Measurements from ENCODE around the gene ZBTB7C.

ZBTB7C gene

DNA sequence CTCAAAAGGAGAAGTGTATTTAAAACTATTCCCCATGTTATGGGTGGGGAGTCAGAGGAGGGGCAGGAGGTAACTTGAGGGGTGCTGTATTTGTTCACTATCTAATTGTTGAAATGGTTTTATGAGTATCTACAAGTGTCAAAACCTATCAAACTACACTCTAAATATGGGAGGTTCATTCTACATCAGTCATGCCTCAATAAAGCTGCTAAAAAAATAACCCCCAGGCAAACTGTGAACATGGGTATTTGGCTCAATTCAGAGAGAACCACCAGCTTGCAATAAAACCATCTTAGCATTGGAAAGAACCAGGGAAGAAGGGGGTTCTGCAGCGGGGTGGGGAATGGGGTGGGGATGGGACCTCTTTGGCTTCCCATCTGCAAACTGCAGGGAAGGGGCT lies 302.7 kb downstream of the ZBTB7C start:
- no peaks in the 10 kb centered on the region for H3K36me3 ChIP-seq (ENCODE audit: low read length)
- no peak for TF ChIP-seq EZH2phosphoT487 (conservative IDR thresholded peaks at IDR 0.05; ENCODE audit: low read length)
- TF ChIP-seq CTCF (IDR thresholded peaks at IDR 0.05; ENCODE audit: insufficient read depth, low read length, poor library complexity, severe bottlenecking), result no peak
- no peaks in the 10 kb centered on the region for H3K9me2 ChIP-seq (replicated peaks; ENCODE audit: insufficient read depth, low read length)
- H3K9me3 ChIP-seq (ENCODE audit: insufficient read depth, low read length), result no peaks in the 10 kb centered on the region
- no peak overlapping the region for H3K27ac ChIP-seq (ENCODE audit: low read depth, low read length)
- H3K27me3 ChIP-seq (ENCODE audit: low read length), result 0 out of 2 replicates have a peak, but pooled peaks cover 3% of the 10 kb centered on the region
- no peak overlapping the region for H3K9ac ChIP-seq (ENCODE audit: low read length)
- no peak overlapping the region for H3K4me3 ChIP-seq (ENCODE audit: insufficient read depth, low read length, poor library complexity, severe bottlenecking)
- no peaks in the 10 kb centered on the region for H3K79me2 ChIP-seq (ENCODE audit: insufficient read depth, low read length)
- H4K20me1 ChIP-seq (ENCODE audit: low read depth, low read length), result no peaks in the 10 kb centered on the region
- no peak overlapping the region for H3K4me2 ChIP-seq (ENCODE audit: low read depth, low read length, poor library complexity, severe bottlenecking)
- H3F3A ChIP-seq (ENCODE audit: insufficient read depth), result no peaks in the 10 kb centered on the region
- no peak overlapping the region for H2AFZ ChIP-seq (ENCODE audit: low read depth, low read length, severe bottlenecking)

DNA sequence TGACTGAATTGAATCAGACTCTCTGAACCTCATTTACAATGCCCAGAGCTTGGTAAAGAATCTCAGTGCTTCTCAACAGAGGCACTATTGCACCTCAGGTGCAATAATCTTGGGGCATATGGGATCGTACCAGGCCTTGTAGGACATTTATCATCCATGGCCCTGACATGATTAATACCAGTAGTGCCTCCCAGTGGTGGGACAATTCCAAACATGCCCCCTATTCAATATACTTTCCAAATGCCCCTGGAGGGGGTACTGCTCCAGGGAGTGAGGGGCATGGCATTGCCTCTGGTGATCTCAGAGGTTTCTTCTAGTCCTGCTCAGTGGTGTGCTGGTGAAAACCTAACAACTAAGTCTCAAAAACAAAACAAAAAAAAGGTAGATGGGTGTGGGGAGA lies 303.9 kb downstream of the ZBTB7C start:
- H3K9me2 ChIP-seq (replicated peaks; ENCODE audit: insufficient read depth, low read length), result no peaks in the 10 kb centered on the region
- H3K27me3 ChIP-seq (ENCODE audit: low read length), result 0 out of 2 replicates have a peak, but pooled peaks cover 3% of the 10 kb centered on the region
- no peak overlapping the region for H3K4me3 ChIP-seq (ENCODE audit: insufficient read depth, low read length, poor library complexity, severe bottlenecking)
- no peaks in the 10 kb centered on the region for H3F3A ChIP-seq (ENCODE audit: insufficient read depth)
- no peaks in the 10 kb centered on the region for H4K20me1 ChIP-seq (ENCODE audit: low read depth, low read length)
- no peak overlapping the region for H2AFZ ChIP-seq (ENCODE audit: low read depth, low read length, severe bottlenecking)
- H3K9ac ChIP-seq (ENCODE audit: low read length), result no peak overlapping the region
- H3K36me3 ChIP-seq (ENCODE audit: low read length), result no peaks in the 10 kb centered on the region
- no peak for TF ChIP-seq CTCF (IDR thresholded peaks at IDR 0.05; ENCODE audit: insufficient read depth, low read length, poor library complexity, severe bottlenecking)
- TF ChIP-seq EZH2phosphoT487 (conservative IDR thresholded peaks at IDR 0.05; ENCODE audit: low read length), result no peak
- no peak overlapping the region for H3K4me2 ChIP-seq (ENCODE audit: low read depth, low read length, poor library complexity, severe bottlenecking)
- no peaks in the 10 kb centered on the region for H3K79me2 ChIP-seq (ENCODE audit: insufficient read depth, low read length)
- H3K9me3 ChIP-seq (ENCODE audit: insufficient read depth, low read length), result no peaks in the 10 kb centered on the region
- no peak overlapping the region for H3K27ac ChIP-seq (ENCODE audit: low read depth, low read length)

GRCh38 chr18:48104705-48105104 lies 304.5 kb downstream of the ZBTB7C start:
- Histone ChIP-seq H3K9ac (ENCODE audit: low read length) (no peak overlapping the region), H4K20me1 (ENCODE audit: low read depth, low read length) (no peaks in the 10 kb centered on the region), H3K4me2 (ENCODE audit: low read depth, low read length, poor library complexity, severe bottlenecking) (no peak overlapping the region), H3K27ac (ENCODE audit: low read depth, low read length) (no peak overlapping the region), H3K4me3 (ENCODE audit: insufficient read depth, low read length, poor library complexity, severe bottlenecking) (no peak overlapping the region), H3K36me3 (ENCODE audit: low read length) (no peaks in the 10 kb centered on the region), H3K9me3 (ENCODE audit: insufficient read depth, low read length) (no peaks in the 10 kb centered on the region), H3K9me2 (replicated peaks; ENCODE audit: insufficient read depth, low read length) (no peaks in the 10 kb centered on the region), H2AFZ (ENCODE audit: low read depth, low read length, severe bottlenecking) (no peak overlapping the region), H3K27me3 (ENCODE audit: low read length) (0 out of 2 replicates have a peak, but pooled peaks cover 3% of the 10 kb centered on the region), H3F3A (ENCODE audit: insufficient read depth) (no peaks in the 10 kb centered on the region), H3K79me2 (ENCODE audit: insufficient read depth, low read length) (no peaks in the 10 kb centered on the region)
- TF ChIP-seq EZH2phosphoT487 (conservative IDR thresholded peaks at IDR 0.05; ENCODE audit: low read length) (no peak), CTCF (IDR thresholded peaks at IDR 0.05; ENCODE audit: insufficient read depth, low read length, poor library complexity, severe bottlenecking) (no peak)

All from SU-DHL-6 (cell line).